RPMI8226 (cell line): ENCODE measurements around the gene PEX6.

Source experiments
- DNase-seq: peaks from one replicate; pipeline ENCODE4 v3.0.0-alpha.2; 2015

PEX6 gene

DNA sequence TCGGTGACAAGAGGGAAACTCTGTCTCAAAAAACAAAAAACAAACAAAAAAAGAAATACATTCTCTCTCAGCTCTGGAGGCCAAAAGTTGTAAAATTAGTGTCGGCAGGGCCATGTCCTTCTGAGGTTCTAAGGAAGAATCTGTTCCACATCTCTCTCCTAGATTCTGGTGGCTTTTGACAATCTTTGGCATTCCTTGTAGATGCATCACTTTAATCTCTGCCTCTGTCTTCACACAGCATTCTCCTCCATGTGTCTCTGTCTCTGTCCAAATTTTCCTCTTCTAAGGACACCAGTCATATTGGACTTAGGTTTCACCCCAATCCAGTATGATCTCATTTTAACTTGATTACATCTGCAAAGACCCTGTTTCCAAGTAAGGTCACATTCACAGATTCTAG, 14.5 kb upstream of the PEX6 start:
- DNase-seq, result no peak

DNA sequence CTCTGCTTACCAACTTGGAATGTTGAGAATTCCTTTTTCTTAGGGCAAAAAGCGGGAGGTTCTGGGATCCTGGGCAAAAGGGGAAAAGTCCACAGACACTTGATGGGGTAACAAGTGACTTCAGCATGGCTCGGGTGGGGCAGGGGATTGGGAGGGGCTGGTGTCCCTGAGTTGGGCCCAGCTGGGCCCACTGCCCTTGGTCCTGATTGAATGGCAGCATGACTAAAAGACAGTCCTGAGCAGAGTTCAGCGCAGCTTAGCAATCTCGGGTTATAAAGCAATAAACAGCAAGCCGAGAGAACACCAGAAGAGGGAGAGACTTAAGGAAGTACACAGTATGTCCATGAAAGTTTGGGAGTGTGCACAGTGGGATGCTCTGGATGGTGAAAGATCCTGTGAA, 10.9 kb upstream of the PEX6 start:
- DNase-seq, result no peak

DNA sequence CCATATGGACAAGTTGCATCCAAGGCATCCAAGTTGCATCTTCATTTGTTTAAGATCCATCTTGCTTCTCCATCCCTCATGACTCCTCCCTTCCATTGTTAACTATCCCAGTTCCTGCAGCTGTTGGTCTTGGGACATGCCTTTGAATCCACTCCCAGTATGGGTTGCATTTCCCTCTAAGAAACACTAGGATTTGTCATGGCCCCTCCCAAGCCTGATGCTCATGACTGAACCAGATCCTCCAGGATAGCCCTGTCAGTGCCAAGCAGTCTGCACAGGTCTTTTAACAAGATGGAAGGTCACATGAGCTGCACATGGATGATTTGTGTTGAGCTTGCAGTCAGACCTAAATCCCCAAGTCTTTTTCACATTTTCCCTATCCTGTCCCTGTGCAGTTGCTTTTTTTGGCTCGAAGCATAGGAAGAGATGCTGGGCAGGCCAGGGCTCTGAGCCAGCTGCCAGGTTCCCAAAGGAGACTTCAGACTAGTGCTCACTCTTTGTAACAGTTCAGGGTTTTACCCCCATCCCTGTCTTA, 9.6 kb upstream of the PEX6 start:
- DNase-seq, result no peak

DNA sequence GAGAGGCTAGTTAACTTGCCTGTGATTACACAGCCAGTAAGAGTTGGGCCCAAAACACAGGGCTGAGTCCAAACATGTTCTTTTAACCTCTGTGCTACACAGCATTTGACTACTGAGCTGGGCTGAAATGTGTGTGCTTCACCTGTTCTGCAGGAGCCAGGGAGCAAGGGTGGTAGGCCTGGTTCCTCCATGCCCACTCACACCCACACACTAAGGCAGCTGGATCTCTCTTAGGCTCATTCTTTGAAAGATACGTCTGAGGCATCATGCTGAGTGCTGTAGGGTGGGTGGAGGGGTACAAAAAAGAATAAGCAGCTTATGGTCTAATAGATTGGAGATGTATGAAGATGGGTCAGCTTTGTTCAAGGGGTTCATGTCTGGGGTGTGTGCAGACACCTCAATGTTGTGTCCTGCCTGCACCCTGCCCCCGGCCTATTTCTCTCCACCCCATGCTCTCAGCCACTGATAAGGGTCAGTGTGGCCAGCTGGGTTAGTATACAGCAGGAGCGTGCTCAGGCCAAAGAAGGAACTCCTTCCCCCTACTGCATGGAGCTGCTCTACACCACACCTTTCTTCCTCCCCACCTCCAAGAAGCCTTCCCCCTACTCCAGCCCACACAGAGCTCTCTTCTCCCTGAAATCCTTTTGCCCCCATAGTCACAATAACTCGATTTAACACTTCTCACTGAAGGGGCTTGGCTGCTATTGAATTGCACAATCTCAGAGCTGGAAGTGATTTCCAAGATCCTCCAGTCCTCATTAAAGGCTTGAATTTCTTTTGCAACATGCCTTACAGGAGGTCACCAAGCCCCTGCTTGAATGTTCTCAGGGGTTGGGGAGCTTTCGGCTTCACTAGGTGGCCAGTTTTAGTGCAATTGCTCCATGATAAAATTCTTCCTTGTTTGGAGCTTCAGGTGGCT, 8.8 kb upstream of the PEX6 start:
- DNase-seq, result no peak

GRCh38 chr6:42984924-42985475, 6.0 kb upstream of the PEX6 start:
- peak; percentile 11 for DNase-seq

DNA sequence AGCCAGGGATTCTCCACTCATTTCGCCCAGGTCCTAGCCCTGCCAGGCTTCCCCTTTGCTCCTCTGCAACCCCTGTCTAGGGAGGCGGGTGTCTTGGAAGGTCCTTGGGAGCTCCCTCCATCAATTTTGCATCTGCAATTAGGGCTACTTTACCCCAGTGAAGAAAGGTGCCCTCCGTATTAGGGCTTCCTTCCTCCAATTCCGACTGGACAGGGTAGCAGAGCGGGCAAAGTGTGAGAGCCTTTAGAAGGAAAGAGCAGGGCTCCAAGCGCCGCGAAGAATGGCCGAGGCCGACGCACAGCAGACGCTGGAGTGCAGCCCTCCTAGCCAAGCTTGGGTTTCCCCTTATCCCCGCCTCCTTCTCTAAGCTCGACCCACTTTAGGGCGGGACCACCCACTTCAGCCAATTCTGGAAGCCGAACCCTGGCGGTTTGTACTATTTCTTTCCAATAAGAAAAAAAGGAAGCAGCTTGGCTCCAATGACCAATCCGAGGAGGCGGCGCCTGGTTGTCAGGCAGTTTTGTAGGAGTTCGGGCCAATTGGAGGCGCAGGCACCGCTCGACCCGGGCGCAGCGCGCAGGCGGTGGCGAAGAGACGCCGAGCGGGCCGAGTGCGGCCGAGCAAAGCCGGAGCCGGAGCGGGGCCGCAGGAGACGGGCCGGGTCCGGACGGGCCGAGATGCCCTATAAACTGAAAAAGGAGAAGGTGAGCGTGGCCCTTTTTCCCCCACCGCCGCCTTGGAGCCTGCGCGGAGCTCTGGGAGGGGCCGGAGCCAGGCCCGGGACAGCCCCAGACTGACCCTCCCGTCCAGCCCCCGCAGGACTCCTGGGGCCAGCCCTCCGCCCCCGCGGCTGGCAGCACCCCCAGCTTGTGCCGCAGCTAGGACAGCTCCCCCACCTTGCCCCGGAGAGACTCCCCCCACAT, 5.3 kb upstream of the PEX6 start, which contains the start of gene PPP2R5D:
Gene PPP2R5D (plus strand): TSS at position 570 of the 923 bp plus-strand sequence. CDS start 108 bp downstream, at position 678.
- peak; percentile 98 for DNase-seq

GRCh38 chr6:42981836-42982235, 2.9 kb upstream of the PEX6 start:
- DNase-seq, result no peak

GRCh38 chr6:42979523-42980177, 669 bp upstream of the PEX6 start:
- no peak for DNase-seq

DNA sequence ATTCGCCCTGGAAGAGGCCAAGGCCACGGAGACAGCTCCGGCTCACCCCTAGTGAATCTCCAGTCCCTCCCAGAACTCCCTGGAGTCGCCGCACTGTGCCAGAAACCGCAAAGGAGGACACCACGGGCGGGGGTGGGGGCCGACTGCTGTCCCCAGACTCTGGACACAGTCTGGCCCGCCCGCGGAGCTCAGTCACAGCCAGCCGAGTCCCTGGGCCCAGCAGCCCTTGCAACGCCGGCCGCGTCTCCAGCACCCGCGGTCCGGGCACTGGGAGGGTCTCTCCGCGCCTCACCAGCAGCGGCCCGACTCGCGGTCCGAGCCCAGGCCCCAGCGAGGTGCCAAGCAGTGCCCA, 518 bp downstream of the PEX6 start:
- DNase-seq, result peak; percentile 27

DNA sequence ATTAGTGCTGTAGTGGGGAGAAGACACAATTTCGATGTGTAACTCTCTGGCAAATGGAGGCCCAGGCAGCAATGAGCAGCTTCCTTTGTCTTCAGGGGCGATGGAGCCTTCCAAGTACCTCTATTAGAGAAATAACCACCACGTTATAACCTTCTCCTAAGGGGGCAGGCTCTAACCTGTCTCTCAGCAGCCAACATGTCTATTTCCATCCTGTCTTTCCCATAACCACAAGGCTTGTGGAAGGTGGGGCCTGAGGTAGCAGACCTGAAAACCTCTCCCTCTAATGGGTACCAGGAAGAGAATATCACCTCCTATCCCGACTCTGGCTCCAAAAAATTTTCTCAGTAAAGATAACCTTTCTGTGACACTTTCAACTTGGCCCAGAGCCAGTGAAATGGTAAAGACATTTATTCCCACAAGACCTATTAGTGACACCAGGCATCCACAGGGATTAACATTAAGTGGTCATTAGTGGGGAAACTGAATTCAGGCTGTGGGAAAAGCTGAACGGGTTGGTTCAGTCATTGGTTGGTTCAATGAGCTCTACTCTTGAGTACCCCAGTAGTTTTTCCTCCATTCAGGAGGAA, 4.0 kb downstream of the PEX6 start:
- no peak for DNase-seq

- DNase-seq, result no peak
Observed at GRCh38 chr6:42973926-42974325, 5.1 kb downstream of the PEX6 start.

- no peak for DNase-seq
Observed at GRCh38 chr6:42971746-42972327, 7.1 kb downstream of the PEX6 start.

- no peak for DNase-seq
Observed at GRCh38 chr6:42970871-42971612, 7.9 kb downstream of the PEX6 start.

- DNase-seq, result no peak
Observed at GRCh38 chr6:42969934-42970333, 9.0 kb downstream of the PEX6 start.

DNA sequence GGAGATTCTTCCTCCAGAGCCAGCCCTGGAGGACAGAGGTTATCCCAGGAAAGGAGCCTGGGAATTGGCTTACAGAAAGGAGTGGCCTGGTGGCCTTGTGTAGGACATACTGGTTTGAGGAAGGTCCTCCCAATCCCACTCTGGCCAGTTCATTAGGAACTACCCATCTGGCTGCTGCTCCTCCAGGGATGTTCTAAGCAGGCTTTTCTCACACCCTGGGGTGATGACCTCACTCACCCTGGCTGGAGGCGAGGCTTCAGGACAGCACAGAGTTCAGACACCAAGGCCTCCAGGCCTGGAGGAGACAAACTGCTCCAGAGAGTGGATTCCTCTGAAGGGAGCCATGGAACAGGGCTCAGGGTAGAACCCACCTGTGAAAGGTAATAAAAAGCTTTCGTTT, 9.6 kb downstream of the PEX6 start:
- no peak for DNase-seq

DNA sequence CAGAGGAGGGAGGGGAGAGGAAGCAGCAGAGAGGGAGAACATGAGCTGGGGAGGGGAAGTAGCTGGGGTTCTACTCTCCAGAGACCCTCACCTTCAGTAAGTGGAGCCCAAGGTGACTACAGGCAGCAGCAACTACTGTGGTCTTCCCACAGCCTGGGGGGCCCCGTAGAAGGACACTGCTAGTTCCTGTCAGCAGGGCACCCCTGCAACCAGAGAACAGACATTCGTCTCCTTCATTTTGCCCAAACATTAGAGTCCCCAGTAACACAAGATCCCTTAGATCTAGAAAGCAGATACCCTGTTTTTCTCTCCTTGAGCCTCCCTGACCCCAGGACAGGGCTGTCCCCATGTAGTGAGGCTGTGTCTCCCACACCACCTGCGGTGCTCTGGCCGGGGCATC, 10.2 kb downstream of the PEX6 start:
- no peak for DNase-seq

- no peak for DNase-seq
Observed at GRCh38 chr6:42968126-42968701, 10.8 kb downstream of the PEX6 start.

DNA sequence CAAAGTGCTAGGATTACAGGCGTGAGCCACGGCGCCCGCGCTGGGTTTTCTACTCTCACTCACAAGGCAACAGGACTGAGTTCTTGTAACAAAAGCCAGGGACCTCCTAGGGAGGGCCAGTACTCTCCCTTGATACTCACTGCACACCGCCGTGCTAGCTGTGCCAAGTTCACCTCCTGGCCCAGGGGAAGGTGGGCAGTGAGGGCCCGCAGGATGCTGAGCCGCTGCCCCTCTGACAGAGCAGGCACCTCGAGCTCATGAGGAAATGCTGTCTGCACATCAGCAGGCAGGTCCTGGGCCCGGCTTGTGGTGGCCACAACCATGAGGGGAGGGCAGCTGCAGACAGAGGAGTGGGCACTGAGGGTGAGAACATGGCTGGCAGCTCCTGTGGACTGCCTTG, 11.8 kb downstream of the PEX6 start:
- DNase-seq, result no peak

- DNase-seq, result no peak
Observed at GRCh38 chr6:42966571-42966970, 12.4 kb downstream of the PEX6 start.

DNA sequence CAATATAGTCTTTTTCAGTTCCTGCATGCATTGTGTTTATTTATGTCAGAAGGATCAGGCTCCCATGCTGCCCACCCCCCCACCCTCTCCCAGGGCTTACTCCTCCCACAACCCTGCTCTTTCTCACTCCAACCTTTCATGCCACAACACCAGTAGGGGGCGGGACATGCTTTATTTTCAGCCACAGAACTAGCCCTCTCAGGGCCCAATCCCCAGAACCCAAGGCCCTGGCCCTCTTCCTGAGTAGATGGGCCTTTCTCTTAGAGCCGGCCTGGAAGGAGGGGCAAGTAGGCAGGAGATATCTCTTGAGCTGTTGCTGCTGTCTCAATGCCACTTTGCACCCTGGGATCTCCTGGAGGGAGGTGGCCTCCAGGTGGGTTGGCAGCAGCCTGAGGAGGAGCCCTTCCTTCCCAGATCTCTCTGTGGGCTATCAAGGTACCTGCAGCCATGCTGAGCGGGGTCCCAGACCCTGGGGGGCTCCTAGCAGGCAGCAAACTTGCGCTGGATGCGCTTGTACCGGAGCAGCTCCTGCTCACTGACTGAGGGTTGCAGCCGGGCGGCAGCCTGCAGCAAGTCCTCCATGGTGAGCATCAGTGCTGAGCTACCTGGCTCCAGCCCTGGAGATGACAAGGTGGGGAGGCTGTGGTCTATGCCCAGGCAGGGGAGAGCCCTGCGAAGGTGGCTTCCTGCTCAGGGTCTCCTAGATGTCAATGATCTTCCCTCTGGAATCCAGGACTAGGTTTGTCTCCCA, 15.0 kb downstream of the PEX6 start:
- DNase-seq, result peak; percentile 55
